GM13977 (cell line): ENCODE data around the gene TFDP2.

Experiments
- DNase-seq: peaks from one replicate; pipeline ENCODE4 v3.0.0; 2012; ENCODE audit warnings: low spot score
- in situ Hi-C: fragments of 300-500 bp; cut with MboI; formaldehyde crosslinking; loops from one replicate; pipeline ENCODE4 v1.12.0; 2022; ENCODE audit warnings: low sequenced_read_pairs, low pct_unique_long_range_greater_than_20kb, mixed read lengths, inconsistent platforms; ENCODE audit not compliant: unreplicated experiment
- TF ChIP-seq, protein P1 (sequence below): IDR thresholded peaks from 2 replicates; pipeline ENCODE4 v1.5.1; 2012; ENCODE audit warnings: mild to moderate bottlenecking, control low read depth; ENCODE audit not compliant: insufficient read depth; ENCODE audit errors: extremely low read depth, missing control alignments

The TFDP2 gene

DNA sequence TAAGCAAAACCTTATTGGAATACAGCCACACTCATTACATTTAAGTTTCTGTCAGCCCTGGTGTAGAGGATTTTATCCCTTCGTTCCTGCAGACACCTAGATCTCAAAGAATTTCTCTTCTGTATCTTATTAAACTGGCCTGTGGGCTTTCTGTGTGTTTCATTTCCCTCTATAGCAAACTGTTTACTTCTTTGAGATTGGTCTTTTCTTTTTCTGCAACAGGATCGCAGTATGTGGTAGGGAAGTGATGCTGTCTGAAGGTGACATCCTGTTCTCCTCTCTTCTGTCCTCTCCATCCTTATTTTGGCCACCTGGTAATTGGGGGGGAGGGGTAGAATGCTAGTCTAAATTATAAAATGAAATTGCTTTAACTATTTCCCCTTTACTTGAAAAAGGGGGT lies 247.4 kb downstream of the TFDP2 start:
- TF ChIP-seq, protein P1, sequence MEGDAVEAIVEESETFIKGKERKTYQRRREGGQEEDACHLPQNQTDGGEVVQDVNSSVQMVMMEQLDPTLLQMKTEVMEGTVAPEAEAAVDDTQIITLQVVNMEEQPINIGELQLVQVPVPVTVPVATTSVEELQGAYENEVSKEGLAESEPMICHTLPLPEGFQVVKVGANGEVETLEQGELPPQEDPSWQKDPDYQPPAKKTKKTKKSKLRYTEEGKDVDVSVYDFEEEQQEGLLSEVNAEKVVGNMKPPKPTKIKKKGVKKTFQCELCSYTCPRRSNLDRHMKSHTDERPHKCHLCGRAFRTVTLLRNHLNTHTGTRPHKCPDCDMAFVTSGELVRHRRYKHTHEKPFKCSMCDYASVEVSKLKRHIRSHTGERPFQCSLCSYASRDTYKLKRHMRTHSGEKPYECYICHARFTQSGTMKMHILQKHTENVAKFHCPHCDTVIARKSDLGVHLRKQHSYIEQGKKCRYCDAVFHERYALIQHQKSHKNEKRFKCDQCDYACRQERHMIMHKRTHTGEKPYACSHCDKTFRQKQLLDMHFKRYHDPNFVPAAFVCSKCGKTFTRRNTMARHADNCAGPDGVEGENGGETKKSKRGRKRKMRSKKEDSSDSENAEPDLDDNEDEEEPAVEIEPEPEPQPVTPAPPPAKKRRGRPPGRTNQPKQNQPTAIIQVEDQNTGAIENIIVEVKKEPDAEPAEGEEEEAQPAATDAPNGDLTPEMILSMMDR: no peak
- in situ Hi-C loops: no loop called here
- no peak for DNase-seq

DNA sequence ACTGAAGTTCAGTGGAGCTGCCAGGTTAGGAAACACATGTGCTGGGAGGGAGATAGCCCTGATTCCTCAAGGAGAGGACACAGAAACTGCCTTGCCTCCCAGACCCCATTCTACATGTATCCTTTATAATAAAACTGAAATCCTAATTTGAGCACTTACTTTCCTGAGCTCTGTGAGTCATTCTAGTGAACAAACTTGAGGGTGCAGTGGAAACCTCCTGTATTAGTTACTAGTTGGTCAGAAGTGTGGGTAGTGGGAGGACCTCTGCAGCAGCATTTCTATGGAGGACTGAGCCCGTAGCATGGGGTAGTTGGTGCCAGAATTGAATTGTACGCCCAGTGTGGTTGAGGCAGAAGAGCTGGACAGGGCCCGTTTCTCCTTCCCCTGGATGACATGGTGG lies 249.0 kb downstream of the TFDP2 start:
- no peak for DNase-seq
- TF ChIP-seq, protein P1: no peak
- in situ Hi-C loops: no loop called here

DNA sequence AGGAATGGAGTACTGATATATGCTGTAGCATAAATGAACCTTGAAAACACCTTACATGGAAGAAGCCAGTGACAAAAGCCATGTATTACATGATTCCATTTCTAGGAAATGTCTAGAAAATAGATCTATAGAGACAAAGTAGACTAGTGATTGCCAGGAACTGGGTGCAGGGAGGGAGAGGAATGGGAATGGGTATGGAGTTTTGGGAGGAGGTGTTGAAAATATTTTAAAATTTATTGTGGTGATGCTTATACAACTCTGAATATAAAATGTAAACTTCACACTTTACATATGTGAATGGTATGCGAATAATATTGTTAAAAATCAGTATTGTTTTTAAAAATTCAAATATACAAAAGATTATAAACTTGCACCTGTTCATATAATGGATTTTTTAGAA lies 250.4 kb downstream of the TFDP2 start:
- in situ Hi-C loops: no loop called here
- TF ChIP-seq, protein P1: no peak
- no peak for DNase-seq

DNA sequence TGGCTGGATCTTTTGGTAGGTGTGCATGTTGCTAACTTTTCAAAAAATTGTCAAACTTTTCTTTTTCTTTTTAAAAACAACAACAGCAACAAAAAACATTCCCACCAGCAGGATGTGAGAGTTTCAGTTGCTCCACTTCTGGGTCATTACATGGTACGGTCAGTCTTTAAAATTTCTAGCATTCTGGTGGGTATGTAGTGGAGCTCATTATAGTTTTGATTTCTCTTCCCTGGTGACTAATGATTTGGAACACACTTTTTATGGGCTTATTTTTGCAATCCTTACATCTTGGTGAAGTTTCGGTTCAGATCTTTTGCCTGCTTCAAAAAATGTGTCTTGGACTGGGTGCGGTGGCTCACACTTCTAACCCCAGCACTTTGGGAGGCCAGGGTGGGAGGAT lies 253.6 kb downstream of the TFDP2 start:
- TF ChIP-seq, protein P1: no peak
- in situ Hi-C loops: no loop called here
- DNase-seq: no peak

DNA sequence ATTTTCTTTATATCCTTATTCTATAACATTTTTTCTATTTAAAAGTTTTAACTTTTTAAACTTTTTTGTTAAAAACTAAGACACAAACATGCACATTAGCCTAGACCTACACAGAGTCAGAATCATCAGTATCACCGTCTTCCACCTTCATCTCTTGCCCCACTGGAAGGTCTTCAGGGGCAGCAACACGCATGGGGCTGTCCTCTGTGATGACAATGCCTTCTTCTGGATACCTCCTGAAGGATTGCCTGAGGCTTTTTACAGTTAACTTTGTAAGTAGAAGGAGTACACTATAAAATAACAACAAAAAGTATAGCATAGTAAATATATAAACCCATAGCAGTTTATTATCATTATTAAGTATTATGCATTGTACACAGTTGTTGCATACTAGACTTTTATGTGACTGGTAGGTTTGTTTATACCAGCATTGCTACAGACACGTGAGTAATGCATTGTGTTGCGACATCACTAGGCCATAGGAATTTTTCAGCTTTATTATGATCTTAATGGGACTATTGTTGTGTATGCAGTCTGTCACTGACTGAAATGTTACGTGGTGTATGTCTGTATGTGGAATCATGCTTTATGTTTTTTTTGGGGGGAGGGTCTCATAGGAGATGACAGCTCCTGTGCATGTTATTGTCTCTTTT lies 254.7 kb downstream of the TFDP2 start:
- in situ Hi-C loops: no loop called here
- TF ChIP-seq, protein P1: no peak
- DNase-seq: no peak
